PC-3 (cell line): ENCODE data around the gene KCNJ10.

Source experiments
- CTCF ChIP-seq: fragments of 300-600 bp; sonication (generic); conservative IDR thresholded peaks from 2 replicates; pipeline ENCODE4 v1.5.1; 2017; ENCODE audit warnings: antibody characterized with exemption, low read depth, mild to moderate bottlenecking, low read length
- EZH2 ChIP-seq: fragments of 300-600 bp; sonication (generic); IDR thresholded peaks from one replicate; pipeline ENCODE4 v1.6.1; 2017; ENCODE audit warnings: antibody characterized with exemption, mild to moderate bottlenecking, low read length; ENCODE audit not compliant: unreplicated experiment
- EZH2phosphoT487 ChIP-seq: fragments of 300-600 bp; sonication (generic); IDR thresholded peaks from 2 replicates; pipeline ENCODE4 v1.6.1; 2018; ENCODE audit warnings: mild to moderate bottlenecking, antibody characterized with exemption, low read length, borderline replicate concordance

GRCh38 chr1:159987186-159987585 is 82.8 kb downstream of the KCNJ10 start:
- TF ChIP-seq CTCF = no peak
- no peak for TF ChIP-seq EZH2
- no peak for TF ChIP-seq EZH2phosphoT487
